Right lobe of liver (tissue), 4 donors: ENCODE data around the gene CACNG4.

Experiments used
- POLR2A ChIP-seq: fragments of 450-650 bp; IDR thresholded peaks from one replicate; pipeline ENCODE4 v1.6.1; 2017; ENCODE audit warnings: antibody characterized with exemption, mild to moderate bottlenecking
- TF ChIP-seq, protein P1 (sequence below), 4 donors: fragments of 200-600 bp in 3 of 4; fragments of 450-650 bp in 1 of 4; IDR thresholded peaks; one replicate each; pipeline versions ENCODE4 v1.5.1 to v1.8.0; 2016 to 2022; ENCODE audit warnings: antibody characterized with exemption in 4 of 4, mild to moderate bottlenecking in 2 of 4
- donor health status: DM: no; HTN: no; CAD: no.
- donor health status: DM: no; HTN: no; CAD: no.
- donor health status: DM: no; HTN: yes; CAD: no.

DNA sequence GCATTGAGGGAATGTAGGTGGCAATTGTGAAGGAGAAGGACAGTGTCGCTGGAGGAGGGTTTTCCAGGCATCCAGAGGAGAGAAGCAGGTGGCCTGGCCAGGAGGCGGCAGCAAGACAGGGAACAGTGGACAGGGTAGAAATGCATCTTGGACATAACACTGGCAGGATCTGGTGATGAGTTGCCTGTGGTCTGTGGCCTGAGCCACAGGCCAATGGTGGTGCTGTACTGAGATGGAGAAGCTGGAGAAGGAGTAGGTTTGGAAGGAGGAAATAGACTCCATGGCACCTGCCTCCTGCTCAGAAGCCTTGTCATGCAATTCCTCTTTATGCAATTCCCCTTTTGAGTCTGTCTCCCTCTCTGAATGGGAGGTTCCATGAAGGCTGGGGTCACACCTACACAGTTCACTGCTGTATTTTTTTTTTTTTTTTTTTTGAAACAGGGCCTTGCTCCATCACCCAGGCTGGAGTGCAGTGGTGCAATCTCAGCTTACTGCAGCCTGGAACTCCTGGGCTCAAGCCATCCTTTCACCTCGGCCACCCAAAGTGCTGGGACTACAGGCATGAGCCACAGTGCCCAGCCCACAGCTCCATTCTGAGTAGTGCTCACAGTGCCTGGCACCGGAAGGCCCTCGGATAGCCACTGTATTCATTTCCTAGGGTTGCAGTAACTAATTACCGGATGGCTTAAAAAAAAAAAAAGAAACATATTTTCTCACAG lies 13.5 kb upstream of the CACNG4 start:
- TF ChIP-seq, protein P1, sequence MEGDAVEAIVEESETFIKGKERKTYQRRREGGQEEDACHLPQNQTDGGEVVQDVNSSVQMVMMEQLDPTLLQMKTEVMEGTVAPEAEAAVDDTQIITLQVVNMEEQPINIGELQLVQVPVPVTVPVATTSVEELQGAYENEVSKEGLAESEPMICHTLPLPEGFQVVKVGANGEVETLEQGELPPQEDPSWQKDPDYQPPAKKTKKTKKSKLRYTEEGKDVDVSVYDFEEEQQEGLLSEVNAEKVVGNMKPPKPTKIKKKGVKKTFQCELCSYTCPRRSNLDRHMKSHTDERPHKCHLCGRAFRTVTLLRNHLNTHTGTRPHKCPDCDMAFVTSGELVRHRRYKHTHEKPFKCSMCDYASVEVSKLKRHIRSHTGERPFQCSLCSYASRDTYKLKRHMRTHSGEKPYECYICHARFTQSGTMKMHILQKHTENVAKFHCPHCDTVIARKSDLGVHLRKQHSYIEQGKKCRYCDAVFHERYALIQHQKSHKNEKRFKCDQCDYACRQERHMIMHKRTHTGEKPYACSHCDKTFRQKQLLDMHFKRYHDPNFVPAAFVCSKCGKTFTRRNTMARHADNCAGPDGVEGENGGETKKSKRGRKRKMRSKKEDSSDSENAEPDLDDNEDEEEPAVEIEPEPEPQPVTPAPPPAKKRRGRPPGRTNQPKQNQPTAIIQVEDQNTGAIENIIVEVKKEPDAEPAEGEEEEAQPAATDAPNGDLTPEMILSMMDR (IDR thresholded peaks at IDR 0.05): no peak
- TF ChIP-seq POLR2A: no peak
